Measurements from ENCODE around the gene LCOR. TPM values are rescaled to one million over a fixed set of nuclear protein-coding genes. Genes with fewer than 3 reads are reported as not detected.

The LCOR gene
- total RNA-seq, 4 donors from 2014 or later: 13.0 to 36.8 (median 17.1) TPM

- no peaks in the 10 kb centered on the region for H3K36me3 ChIP-seq
- H3K4me1 ChIP-seq: no peaks in the 10 kb centered on the region
- DNase-seq (ENCODE audit: low spot score in 2 of 2): no peak
- H3K27ac ChIP-seq: no peak overlapping the region
- no peaks in the 10 kb centered on the region for H3K27me3 ChIP-seq
- H3K9me3 ChIP-seq: no peaks in the 10 kb centered on the region
- 89% methylated on average over 2 of the region's 2 CpGs for WGBS
- no peak overlapping the region for H3K4me3 ChIP-seq
- no peak for TF ChIP-seq EP300 (IDR thresholded peaks at IDR 0.05)
- TF ChIP-seq POLR2A (IDR thresholded peaks at IDR 0.05): no peak
- no peak for TF ChIP-seq POLR2AphosphoS5 (IDR thresholded peaks at IDR 0.05)
- no peak for TF ChIP-seq CTCF (IDR thresholded peaks at IDR 0.05)
These were observed 139.2 kb downstream of the LCOR start for GRCh38 chr10:96971324-96971723.

GRCh38 chr10:96972264-96972663 lies 140.2 kb downstream of the LCOR start:
- Histone ChIP-seq H3K27me3 (no peaks in the 10 kb centered on the region), H3K36me3 (no peaks in the 10 kb centered on the region), H3K27ac (no peak overlapping the region), H3K4me1 (no peaks in the 10 kb centered on the region), H3K9me3 (no peaks in the 10 kb centered on the region), H3K4me3 (no peak overlapping the region)
- 89% methylated on average over 1 of the region's 1 CpG for WGBS
- TF ChIP-seq POLR2A (IDR thresholded peaks at IDR 0.05) (no peak), CTCF (IDR thresholded peaks at IDR 0.05) (no peak), POLR2AphosphoS5 (IDR thresholded peaks at IDR 0.05) (no peak), EP300 (IDR thresholded peaks at IDR 0.05) (no peak)
- no peak for DNase-seq (ENCODE audit: low spot score in 2 of 2)

- no peak overlapping the region for H3K27ac ChIP-seq
- no peak for DNase-seq (ENCODE audit: low spot score in 2 of 2)
- no peaks in the 10 kb centered on the region for H3K27me3 ChIP-seq
- no peaks in the 10 kb centered on the region for H3K4me1 ChIP-seq
- 70% methylated on average over 5 of the region's 5 CpGs for WGBS
- no peaks in the 10 kb centered on the region for H3K9me3 ChIP-seq
- H3K4me3 ChIP-seq: no peak overlapping the region
- H3K36me3 ChIP-seq: no peaks in the 10 kb centered on the region
- TF ChIP-seq CTCF (IDR thresholded peaks at IDR 0.05) (no peak), POLR2A (IDR thresholded peaks at IDR 0.05) (no peak), EP300 (IDR thresholded peaks at IDR 0.05) (no peak), POLR2AphosphoS5 (IDR thresholded peaks at IDR 0.05) (no peak)
These were observed 142.0 kb downstream of the LCOR start for GRCh38 chr10:96973809-96974747.

GRCh38 chr10:96975136-96975535 lies 143.0 kb downstream of the LCOR start:
- Histone ChIP-seq H3K27me3 (no peaks in the 10 kb centered on the region), H3K4me3 (no peak overlapping the region), H3K27ac (no peak overlapping the region), H3K4me1 (no peaks in the 10 kb centered on the region), H3K9me3 (no peaks in the 10 kb centered on the region), H3K36me3 (no peaks in the 10 kb centered on the region)
- 90% methylated on average over 2 of the region's 2 CpGs for WGBS
- no peak for DNase-seq (ENCODE audit: low spot score in 2 of 2)
- TF ChIP-seq POLR2AphosphoS5 (IDR thresholded peaks at IDR 0.05) (no peak), CTCF (IDR thresholded peaks at IDR 0.05) (no peak)

GRCh38 chr10:96978621-96979154 lies 146.6 kb downstream of the LCOR start:
- WGBS: 90% methylated on average over 3 of the region's 3 CpGs
- peaks cover 12% of the 10 kb centered on the region for H3K36me3 ChIP-seq
- TF ChIP-seq POLR2AphosphoS5 (IDR thresholded peaks at IDR 0.05) (no peak), EP300 (IDR thresholded peaks at IDR 0.05) (no peak), POLR2A (IDR thresholded peaks at IDR 0.05) (no peak), CTCF (IDR thresholded peaks at IDR 0.05) (no peak)

More at GRCh38 chr10:96978621-96979154, 146.6 kb downstream of the LCOR start:
- Histone ChIP-seq H3K27me3 (no peaks in the 10 kb centered on the region), H3K9me3 (no peaks in the 10 kb centered on the region), H3K27ac (no peak overlapping the region), H3K4me1 (no peaks in the 10 kb centered on the region), H3K4me3 (no peak overlapping the region)
- DNase-seq (ENCODE audit: low spot score in 2 of 2): no peak

Data from suprapubic skin (tissue), 4 donors.